Ishikawa (cell line): ENCODE results near the gene FOXJ1.

Experiments
- CEBPB ChIP-seq: IDR thresholded peaks from 2 replicates; pipeline ENCODE4 v1.6.1; 2012
- CREB1 ChIP-seq: IDR thresholded peaks from 2 replicates; pipeline ENCODE4 v1.6.1; 2012; ENCODE audit warnings: low read depth
- EGR1 ChIP-seq: IDR thresholded peaks from 2 replicates; pipeline ENCODE4 v1.6.1; 2012
- EP300 ChIP-seq: IDR thresholded peaks from 2 replicates; pipeline ENCODE4 v1.6.1; 2012; ENCODE audit warnings: borderline replicate concordance
- FOXM1 ChIP-seq: IDR thresholded peaks from 2 replicates; pipeline ENCODE4 v1.6.1; 2012; ENCODE audit warnings: low read depth, borderline replicate concordance
- MAX ChIP-seq: IDR thresholded peaks from 2 replicates; pipeline ENCODE4 v1.6.1; 2012
- NFIC ChIP-seq: IDR thresholded peaks from 2 replicates; pipeline ENCODE4 v1.6.1; 2012
- RAD21 ChIP-seq: IDR thresholded peaks from 2 replicates; pipeline ENCODE4 v1.6.1; 2012; ENCODE audit warnings: low read depth
- REST ChIP-seq: IDR thresholded peaks from 2 replicates; pipeline ENCODE4 v1.6.1; 2012; ENCODE audit warnings: low read depth, mild to moderate bottlenecking
- TAF1 ChIP-seq: IDR thresholded peaks from 2 replicates; pipeline ENCODE4 v1.6.1; 2012; ENCODE audit warnings: low read depth, mild to moderate bottlenecking
- TCF12 ChIP-seq: IDR thresholded peaks from 2 replicates; pipeline ENCODE4 v1.6.1; 2012; ENCODE audit warnings: low read depth
- TEAD4 ChIP-seq: IDR thresholded peaks from 2 replicates; pipeline ENCODE4 v1.6.1; 2012
- USF1 ChIP-seq: IDR thresholded peaks from 2 replicates; pipeline ENCODE4 v1.6.1; 2012
- YY1 ChIP-seq: IDR thresholded peaks from 2 replicates; pipeline ENCODE4 v1.6.1; 2012; ENCODE audit warnings: low read depth
- ZBTB7A ChIP-seq: IDR thresholded peaks from 2 replicates; pipeline ENCODE4 v1.6.1; 2012; ENCODE audit warnings: low read depth

The FOXJ1 gene

GRCh38 chr17:76135810-76136188, 5.2 kb downstream of the FOXJ1 start:
- no peak for TF ChIP-seq RAD21
- TF ChIP-seq REST = no peak
- TF ChIP-seq EGR1 = no peak
- no peak for TF ChIP-seq USF1
- TF ChIP-seq CREB1 = no peak
- no peak for TF ChIP-seq TEAD4
- no peak for TF ChIP-seq TCF12
- TF ChIP-seq TAF1 = no peak
- TF ChIP-seq MAX = no peak
- TF ChIP-seq ZBTB7A = no peak
- no peak for TF ChIP-seq YY1
- no peak for TF ChIP-seq CEBPB
- no peak for TF ChIP-seq NFIC

- TF ChIP-seq NFIC (peak; percentile 73), TEAD4 (peak; percentile 42; the same call in 1 of the 2 replicates), RAD21 (no peak)
Observed at GRCh38 chr17:76134911-76135809, 5.9 kb downstream of the FOXJ1 start.

- TF ChIP-seq EP300 (peak; percentile 88), REST (no peak), TEAD4 (peak; percentile 49), MAX (peak; percentile 48), TAF1 (no peak), NFIC (peak; percentile 47; the same call in 1 of the 2 replicates), CEBPB (peak; percentile 35; the same call in 1 of the 2 replicates), RAD21 (peak; percentile 17; the same call in 1 of the 2 replicates), FOXM1 (peak; percentile 69; the same call in 1 of the 2 replicates), USF1 (peak; percentile 80), YY1 (no peak), ZBTB7A (peak; percentile 76; the same call in 1 of the 2 replicates), TCF12 (peak; percentile 94), EGR1 (no peak; the same call in none of the 2 replicates), CREB1 (0 out of 2 replicates have a peak, but pooled peaks have one; percentile 11)
Observed at GRCh38 chr17:76132574-76133338, 8.3 kb downstream of the FOXJ1 start.

GRCh38 chr17:76131692-76132573, 9.1 kb downstream of the FOXJ1 start:
- TF ChIP-seq CEBPB (no peak), NFIC (no peak; the same call in 1 of the 2 replicates), TCF12 (no peak), ZBTB7A (peak; percentile 80; the same call in 1 of the 2 replicates), TEAD4 (peak; percentile 9; the same call in 1 of the 2 replicates)
